ENCODE results near the gene EPHB6.

The EPHB6 gene

GRCh38 chr7:142863891-142864685 is 9.2 kb downstream of the EPHB6 start:
- DNase-seq (ENCODE audit: low read depth, low spot score), result no peak
- H3K27ac ChIP-seq, result no peak overlapping the region

- DNase-seq (ENCODE audit: low read depth, low spot score), result no peak
- H3K27ac ChIP-seq, result no peak overlapping the region
These were observed 10.3 kb downstream of the EPHB6 start for GRCh38 chr7:142864980-142865747.

GRCh38 chr7:142865766-142866165 is 10.9 kb downstream of the EPHB6 start:
- H3K27ac ChIP-seq, result no peak overlapping the region
- DNase-seq (ENCODE audit: low read depth, low spot score), result no peak

- no peak for DNase-seq (ENCODE audit: low read depth, low spot score)
- no peak overlapping the region for H3K27ac ChIP-seq
These were observed 11.7 kb downstream of the EPHB6 start for GRCh38 chr7:142866361-142867096.

- no peak overlapping the region for H3K27ac ChIP-seq
- DNase-seq (ENCODE audit: low read depth, low spot score), result no peak
These were observed 12.2 kb downstream of the EPHB6 start for GRCh38 chr7:142867097-142867378.

- DNase-seq (ENCODE audit: low read depth, low spot score), result no peak
- H3K27ac ChIP-seq, result no peak overlapping the region
These were observed 12.7 kb downstream of the EPHB6 start for GRCh38 chr7:142867398-142868187.

- DNase-seq (ENCODE audit: low read depth, low spot score), result no peak
These were observed 13.5 kb downstream of the EPHB6 start for GRCh38 chr7:142868188-142868985.

GRCh38 chr7:142868986-142869415 is 14.1 kb downstream of the EPHB6 start:
- H3K27ac ChIP-seq, result no peak overlapping the region
- no peak for DNase-seq (ENCODE audit: low read depth, low spot score)

More at GRCh38 chr7:142868188-142868985, 13.5 kb downstream of the EPHB6 start:
- no peak overlapping the region for H3K27ac ChIP-seq

- no peak overlapping the region for H3K27ac ChIP-seq
These were observed 14.6 kb downstream of the EPHB6 start for GRCh38 chr7:142869434-142869833.

GRCh38 chr7:142870147-142870559 is 15.3 kb downstream of the EPHB6 start:
- DNase-seq (ENCODE audit: low read depth, low spot score), result no peak
- H3K27ac ChIP-seq, result no peak overlapping the region

More at GRCh38 chr7:142869434-142869833, 14.6 kb downstream of the EPHB6 start:
- no peak for DNase-seq (ENCODE audit: low read depth, low spot score)

- no peak overlapping the region for H3K27ac ChIP-seq
- no peak for DNase-seq (ENCODE audit: low read depth, low spot score)
These were observed 15.8 kb downstream of the EPHB6 start for GRCh38 chr7:142870566-142871259.

GRCh38 chr7:142871260-142872105 is 16.6 kb downstream of the EPHB6 start:
- no peak overlapping the region for H3K27ac ChIP-seq
- DNase-seq (ENCODE audit: low read depth, low spot score), result no peak

- DNase-seq (ENCODE audit: low read depth, low spot score), result no peak
- H3K27ac ChIP-seq, result no peak overlapping the region
These were observed 17.3 kb downstream of the EPHB6 start for GRCh38 chr7:142872106-142872675.

GRCh38 chr7:142873281-142873784 is 18.5 kb downstream of the EPHB6 start:
- no peak for DNase-seq (ENCODE audit: low read depth, low spot score)
- H3K27ac ChIP-seq, result no peak overlapping the region

GRCh38 chr7:142873871-142874270 is 19.0 kb downstream of the EPHB6 start:
- no peak for DNase-seq (ENCODE audit: low read depth, low spot score)

GRCh38 chr7:142874409-142874808 is 19.5 kb downstream of the EPHB6 start:
- DNase-seq (ENCODE audit: low read depth, low spot score), result no peak

More at GRCh38 chr7:142873871-142874270, 19.0 kb downstream of the EPHB6 start:
- no peak overlapping the region for H3K27ac ChIP-seq

GRCh38 chr7:142874837-142875236 is 20.0 kb downstream of the EPHB6 start:
- H3K27ac ChIP-seq, result no peak overlapping the region
- DNase-seq (ENCODE audit: low read depth, low spot score), result no peak

More at GRCh38 chr7:142874409-142874808, 19.5 kb downstream of the EPHB6 start:
- no peak overlapping the region for H3K27ac ChIP-seq

Data from epithelial cell of prostate (primary cell).